SK-N-SH treated with all-trans-retinoic acid at 6 μM for 48 hours (cell line): ENCODE results near the gene DYNC2I2.

Source experiments
- CREB5 ChIP-seq: fragments of 250-450 bp; sonication (Bioruptor Pico); IDR thresholded peaks from 2 replicates; pipeline ENCODE4 v1.5.1; 2020; ENCODE audit warnings: low read depth, mild to moderate bottlenecking, moderate library complexity
- PPARA ChIP-seq: fragments of 250-450 bp; sonication (Bioruptor Pico); IDR thresholded peaks from 2 replicates; pipeline ENCODE4 v1.5.0; 2020; ENCODE audit warnings: mild to moderate bottlenecking, borderline replicate concordance
- RARB ChIP-seq: fragments of 250-450 bp; sonication (Bioruptor Pico); IDR thresholded peaks from 2 replicates; pipeline ENCODE4 v1.8.0; 2021; ENCODE audit warnings: mild to moderate bottlenecking, moderate library complexity
- TSHZ2 ChIP-seq: fragments of 250-450 bp; sonication (Bioruptor Pico); IDR thresholded peaks from 2 replicates; pipeline ENCODE4 v1.5.0; 2020; ENCODE audit warnings: mild to moderate bottlenecking, moderate library complexity

- TF ChIP-seq CREB5 (CRISPR knock-in tag) (no peak), PPARA (CRISPR knock-in tag) (no peak), TSHZ2 (no peak), RARB (CRISPR knock-in tag) (no peak)
Measured at GRCh38 chr9:128636024-128636390, 20.6 kb downstream of the DYNC2I2 start.
